ENCODE measurements around the gene ENGASE. TPM values are rescaled to one million over a fixed set of nuclear protein-coding genes. Genes with fewer than 3 reads are reported as not detected.

Gene ENGASE
- total and polyA plus RNA-seq, 2 of the 8 experiments (the other 6 are each of a cell fraction or from before 2014, with no cell fraction given), result 9.3 to 36.1 TPM

DNA sequence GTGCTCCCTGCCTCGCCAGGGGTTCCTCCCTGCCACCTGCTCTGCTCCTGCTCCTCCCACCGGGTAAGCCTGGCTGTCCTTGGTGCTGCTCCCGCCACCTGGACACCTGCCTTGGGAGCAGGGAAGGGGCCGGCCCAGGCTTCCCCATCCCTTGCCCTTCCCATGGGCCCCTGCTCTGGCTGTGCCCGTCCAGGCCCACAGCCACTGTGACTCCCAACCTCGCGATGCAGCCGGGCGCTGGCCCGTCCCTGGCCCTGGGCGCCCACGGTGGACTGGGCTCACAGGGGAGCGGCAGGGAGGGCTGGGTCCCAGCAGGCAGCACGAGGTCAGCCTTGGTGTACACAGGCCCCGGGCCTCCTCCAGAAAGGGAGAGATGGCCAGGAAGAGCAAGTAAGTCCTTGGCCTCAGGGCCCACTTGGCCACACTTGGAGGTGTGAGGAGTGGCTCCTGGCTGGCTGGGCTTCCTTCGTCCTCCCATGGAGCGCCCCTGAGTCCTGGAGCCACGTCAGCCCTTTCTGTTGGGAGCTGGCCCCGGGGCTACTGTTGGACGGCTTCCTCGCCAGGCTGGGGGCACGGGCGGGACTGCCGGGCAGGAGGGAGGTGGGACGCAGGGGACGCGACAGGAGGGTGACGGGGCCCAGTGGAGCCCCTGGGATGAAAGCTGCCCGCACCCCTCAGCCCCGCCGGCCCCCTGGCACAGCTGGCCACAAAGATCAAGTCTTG lies 15.3 kb downstream of the ENGASE start (continued):
- no peak for TF ChIP-seq CBX8 (IDR thresholded peaks at IDR 0.05; ENCODE audit: borderline replicate concordance, low read depth, low read length)
- TF ChIP-seq HDAC6 (IDR thresholded peaks at IDR 0.05; ENCODE audit: low read depth, low read length), result no peak
- TF ChIP-seq FOSL1 (IDR thresholded peaks at IDR 0.05; ENCODE audit: insufficient read depth, low read depth, low read length), result no peak
- TF ChIP-seq, protein P1, sequence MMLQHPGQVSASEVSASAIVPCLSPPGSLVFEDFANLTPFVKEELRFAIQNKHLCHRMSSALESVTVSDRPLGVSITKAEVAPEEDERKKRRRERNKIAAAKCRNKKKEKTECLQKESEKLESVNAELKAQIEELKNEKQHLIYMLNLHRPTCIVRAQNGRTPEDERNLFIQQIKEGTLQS (IDR thresholded peaks at IDR 0.05; ENCODE audit: insufficient read depth, low read depth, low read length), result no peak
- TF ChIP-seq POU5F1 (IDR thresholded peaks at IDR 0.05; ENCODE audit: low read depth, low read length), result no peak
- no peak for TF ChIP-seq CREB1 (IDR thresholded peaks at IDR 0.05)
- no peak for TF ChIP-seq SP2 (IDR thresholded peaks at IDR 0.05; ENCODE audit: low read length)
- no peak for TF ChIP-seq CBX5 (IDR thresholded peaks at IDR 0.05; ENCODE audit: low read depth, low read length)
